Upper lobe of right lung (tissue), 1 donor: ENCODE results near the gene E4F1. TPM values are rescaled to one million over a fixed set of nuclear protein-coding genes. Genes with fewer than 3 reads are reported as not detected.

ENCODE experiments used
- ATAC-seq: fragments of 200-7000 bp; cut with Tn5 transposase; one replicate; pipeline ENCODE4 v1.9.1; 2020; ENCODE audit warnings: mild to moderate bottlenecking, moderate library complexity
- DNase-seq: peaks from one replicate; pipeline ENCODE4 v3.0.0-alpha.2; 2020
- H3K27ac ChIP-seq: fragments of 200-600 bp; one replicate; pipeline ENCODE4 v1.8.0; 2022
- H3K27me3 ChIP-seq: fragments of 200-600 bp; one replicate; pipeline ENCODE4 v1.8.0; 2022; ENCODE audit warnings: mild to moderate bottlenecking
- H3K36me3 ChIP-seq: fragments of 200-600 bp; one replicate; pipeline ENCODE4 v1.8.0; 2022
- H3K4me1 ChIP-seq: fragments of 200-600 bp; one replicate; pipeline ENCODE4 v1.8.0; 2022
- H3K4me3 ChIP-seq: fragments of 200-600 bp; one replicate; pipeline ENCODE4 v1.8.0; 2022; ENCODE audit warnings: mild to moderate bottlenecking
- H3K9me3 ChIP-seq: fragments of 200-600 bp; one replicate; pipeline ENCODE4 v1.8.0; 2022
- CTCF ChIP-seq: fragments of 200-600 bp; IDR thresholded peaks from one replicate; pipeline ENCODE4 v1.8.0; 2022; ENCODE audit warnings: antibody characterized with exemption
- intact Hi-C: fragments of 100-400 bp; cut with DNase I; formaldehyde crosslinking; loops from one replicate; pipeline ENCODE4 v1.11.0; 2022
- total RNA-seq: library from RNA; stranded (reverse); fragmentation: NEBNext Ultra II Directional; extraction: Animal tissue kit (Norgen Biotek cat#: 25700); gene quantifications from one replicate; pipeline ENCODE4 v1.2.1, GENCODE V29; 2021
- donor health status: DM: no; HTN: yes; CAD: no; lungs with severe emphysema.

The E4F1 gene
- total RNA-seq, 1 donor from 2014 or later, result 22.6 TPM

GRCh38 chr16:2190002-2190658 lies 33.3 kb upstream of the E4F1 start:
- no peak for ATAC-seq
- Histone ChIP-seq H3K4me3 (no peak overlapping the region), H3K27me3 (peaks cover 15% of the 10 kb centered on the region), H3K9me3 (no peaks in the 10 kb centered on the region), H3K27ac (no peak overlapping the region), H3K36me3 (no peaks in the 10 kb centered on the region), H3K4me1 (peaks cover 2% of the 10 kb centered on the region)
- no peak for DNase-seq
- intact Hi-C loops, result no loop called here
- no peak for TF ChIP-seq CTCF

DNA sequence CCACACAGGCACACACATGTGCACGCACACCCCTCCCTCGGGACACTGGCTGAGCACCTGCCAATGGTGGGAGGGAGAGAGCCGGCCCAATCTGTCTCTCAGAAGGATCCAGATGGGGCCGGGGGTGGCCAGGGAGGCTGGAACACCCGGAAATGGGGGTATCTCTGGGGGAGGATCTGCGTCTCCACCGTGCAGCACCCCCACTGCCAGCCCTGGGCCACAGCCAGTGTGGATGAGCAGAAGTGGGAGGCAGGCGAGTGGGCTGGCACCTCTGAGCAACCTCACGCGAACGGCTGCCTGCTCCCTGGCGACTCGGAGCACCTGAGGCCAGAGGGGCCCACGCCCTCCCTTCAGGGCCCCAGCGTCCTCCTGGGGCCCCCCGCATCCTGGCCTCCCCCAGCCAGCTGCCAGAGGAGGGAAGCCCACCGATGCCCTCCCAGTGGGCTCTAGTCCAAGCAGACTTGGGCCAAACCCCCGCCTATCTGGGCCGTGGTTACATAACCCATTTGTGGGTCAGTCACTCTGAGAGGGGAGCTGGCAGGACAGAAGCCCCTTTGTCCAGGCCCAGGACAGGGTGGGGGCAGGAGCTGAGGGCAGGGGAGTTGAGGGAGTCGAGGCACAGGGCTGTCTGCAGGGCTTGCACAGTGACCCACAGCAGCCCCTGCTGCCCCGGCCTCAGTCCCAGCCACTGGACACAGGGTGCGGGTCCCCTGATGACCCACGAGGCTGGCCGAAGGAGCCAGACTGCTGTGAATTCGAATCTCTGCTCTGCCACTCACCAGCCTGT lies 32.5 kb upstream of the E4F1 start:
- H3K27me3 ChIP-seq, result peaks cover 22% of the 10 kb centered on the region
- no peak overlapping the region for H3K4me3 ChIP-seq
- TF ChIP-seq CTCF, result no peak
- DNase-seq (no peak), ATAC-seq (no peak)
- peaks cover 10% of the 10 kb centered on the region for H3K4me1 ChIP-seq
- no peak overlapping the region for H3K27ac ChIP-seq
- no peaks in the 10 kb centered on the region for H3K9me3 ChIP-seq
- no peaks in the 10 kb centered on the region for H3K36me3 ChIP-seq
- intact Hi-C loops, result no loop called here

DNA sequence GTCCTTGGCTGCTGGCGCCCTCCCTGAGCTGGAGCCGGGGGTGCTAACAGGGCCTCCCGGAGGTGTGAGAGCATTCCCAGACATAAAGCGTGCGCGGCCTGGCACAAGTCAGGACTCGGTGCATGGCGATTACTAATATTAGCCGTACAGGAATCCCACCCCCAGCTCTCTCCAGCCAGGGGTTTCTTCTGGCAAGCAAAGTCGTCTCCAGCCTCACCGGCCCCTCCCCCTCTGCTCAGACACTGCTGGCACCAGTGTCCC lies 32.0 kb upstream of the E4F1 start:
- Histone ChIP-seq H3K4me1 (peaks cover 11% of the 10 kb centered on the region), H3K9me3 (no peaks in the 10 kb centered on the region), H3K36me3 (no peaks in the 10 kb centered on the region), H3K27me3 (peaks cover 23% of the 10 kb centered on the region), H3K4me3 (no peak overlapping the region), H3K27ac (no peak overlapping the region)
- ATAC-seq (no peak), DNase-seq (no peak)
- no peak for TF ChIP-seq CTCF
- intact Hi-C loops, result no loop called here

GRCh38 chr16:2194166-2194834 lies 29.1 kb upstream of the E4F1 start:
- Histone ChIP-seq H3K4me3 (no peak overlapping the region), H3K36me3 (no peaks in the 10 kb centered on the region), H3K9me3 (no peaks in the 10 kb centered on the region), H3K27me3 (peaks cover 39% of the 10 kb centered on the region), H3K4me1 (peaks cover 11% of the 10 kb centered on the region), H3K27ac (no peak overlapping the region)
- no peak for TF ChIP-seq CTCF
- no peak for ATAC-seq
- intact Hi-C loops, result no loop called here
- DNase-seq, result no peak

DNA sequence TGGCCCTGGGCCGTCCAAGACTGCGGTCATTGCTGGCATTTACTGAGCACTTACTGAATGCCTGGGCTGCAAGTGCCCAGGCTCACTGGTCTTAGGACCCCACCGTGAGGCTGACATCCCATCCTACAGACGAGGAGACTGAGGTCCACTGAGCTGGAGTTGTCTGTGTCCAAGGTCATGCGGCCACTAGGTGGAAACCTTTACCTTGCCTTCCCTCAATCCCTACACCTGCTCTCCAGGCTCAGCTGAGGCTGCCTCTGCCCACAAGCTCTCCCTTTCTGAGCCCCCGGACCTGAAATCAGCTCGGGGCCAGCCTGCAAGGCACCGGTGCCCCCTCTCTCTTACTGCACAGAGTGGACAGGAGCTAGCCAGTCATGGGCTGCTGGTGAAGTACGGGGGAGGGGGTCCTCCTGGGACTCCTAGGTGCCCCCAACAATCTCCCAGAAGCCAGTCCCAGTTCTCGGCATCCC lies 28.5 kb upstream of the E4F1 start:
- DNase-seq, result no peak
- H3K27ac ChIP-seq, result no peak overlapping the region
- peaks cover 39% of the 10 kb centered on the region for H3K27me3 ChIP-seq
- no peak overlapping the region for H3K4me3 ChIP-seq
- ATAC-seq, result peak; percentile 78
- peak; percentile 43 for TF ChIP-seq CTCF
- intact Hi-C loops, result no loop called here
- no peaks in the 10 kb centered on the region for H3K9me3 ChIP-seq
- H3K36me3 ChIP-seq, result no peaks in the 10 kb centered on the region
- peaks cover 11% of the 10 kb centered on the region for H3K4me1 ChIP-seq
